Neural progenitor cell (in vitro differentiated cells): ENCODE results near the gene CNNM3. TPM values are rescaled to one million over a fixed set of nuclear protein-coding genes. Genes with fewer than 3 reads are reported as not detected.

Experiments used
- DNase-seq: peaks from one replicate; pipeline ENCODE4 v3.0.0-alpha.2; 2016; ENCODE audit warnings: low spot score
- H2AFZ ChIP-seq: fragments of 200-600 bp; sonication (generic); replicated peaks from 2 replicates; pipeline ENCODE4 v1.6.1; 2016; ENCODE audit warnings: antibody characterized with exemption
- H3F3A ChIP-seq: fragments of 200-600 bp; sonication (generic); 2 replicates; pipeline ENCODE4 v1.6.1; 2016; ENCODE audit warnings: antibody characterized with exemption, low read depth
- H3K27ac ChIP-seq: fragments of 200-600 bp; sonication (generic); 2 replicates; pipeline ENCODE4 v1.5.1; 2016; ENCODE audit warnings: mild to moderate bottlenecking
- H3K27me3 ChIP-seq: fragments of 200-600 bp; sonication (generic); 2 replicates; pipeline ENCODE4 v1.6.1; 2016; ENCODE audit warnings: mild to moderate bottlenecking, moderate library complexity
- H3K36me3 ChIP-seq: fragments of 200-600 bp; sonication (generic); 2 replicates; pipeline ENCODE4 v1.5.1; 2016
- H3K4me1 ChIP-seq: fragments of 200-600 bp; sonication (generic); 2 replicates; pipeline ENCODE4 v1.6.1; 2016; ENCODE audit warnings: mixed run types
- H3K4me2 ChIP-seq: fragments of 200-600 bp; sonication (generic); 2 replicates; pipeline ENCODE4 v1.6.1; 2016
- H3K4me3 ChIP-seq: fragments of 200-600 bp; sonication (generic); 2 replicates; pipeline ENCODE4 v1.5.1; 2016
- H3K79me2 ChIP-seq: fragments of 200-600 bp; sonication (generic); 2 replicates; pipeline ENCODE4 v1.6.1; 2016; ENCODE audit warnings: low read depth
- H3K9ac ChIP-seq: fragments of 200-600 bp; sonication (generic); 2 replicates; pipeline ENCODE4 v1.6.1; 2016
- H3K9me3 ChIP-seq: fragments of 200-600 bp; sonication (generic); 2 replicates; pipeline ENCODE4 v1.5.1; 2016; ENCODE audit warnings: low read depth
- H4K20me1 ChIP-seq: fragments of 200-600 bp; sonication (generic); 2 replicates; pipeline ENCODE4 v1.6.1; 2016; ENCODE audit warnings: low read depth
- H3K27ac Mint-ChIP-seq: 3 replicates; pipeline ENCODE4 v1.8.0; 2021; ENCODE audit warnings: mixed read lengths
- H3K27me3 Mint-ChIP-seq: 2 replicates; pipeline ENCODE4 v1.8.0; 2022; ENCODE audit warnings: low read depth, mild to moderate bottlenecking, inconsistent platforms, moderate library complexity, mixed read lengths; ENCODE audit not compliant: insufficient read depth
- H3K36me3 Mint-ChIP-seq: 3 replicates; pipeline ENCODE4 v1.8.0; 2021; ENCODE audit warnings: mixed read lengths
- H3K4me1 Mint-ChIP-seq: 3 replicates; pipeline ENCODE4 v1.8.0; 2021; ENCODE audit warnings: mixed read lengths
- H3K4me3 Mint-ChIP-seq: 3 replicates; pipeline ENCODE4 v1.8.0; 2021; ENCODE audit warnings: mild to moderate bottlenecking, moderate library complexity, mixed read lengths
- H3K9me3 Mint-ChIP-seq: 3 replicates; pipeline ENCODE4 v1.8.0; 2020; ENCODE audit warnings: mixed read lengths
- EZH2 ChIP-seq: fragments of 200-600 bp; sonication (generic); IDR thresholded peaks from 2 replicates; pipeline ENCODE4 v1.6.1; 2017; ENCODE audit warnings: antibody characterized with exemption, mild to moderate bottlenecking, moderate library complexity
- EZH2phosphoT487 ChIP-seq: fragments of 200-600 bp; sonication (generic); IDR thresholded peaks from 2 replicates; pipeline ENCODE4 v1.6.1; 2017; ENCODE audit warnings: antibody characterized with exemption
- total RNA-seq: library from RNA; depleted of rRNA; stranded (reverse); fragments of >200 nt; gene quantifications from 2 replicates; pipeline ENCODE4 v1.2.3, GENCODE V29; 2015; ENCODE audit warnings: low replicate concordance
- TF ChIP-seq, protein P1 (sequence below): fragments of 200-600 bp; sonication (generic); IDR thresholded peaks from 2 replicates; pipeline ENCODE4 v1.5.1; 2017; ENCODE audit warnings: antibody characterized with exemption, mild to moderate bottlenecking

CNNM3 gene
- total RNA-seq, 1 donor from 2014 or later, result 11.1 TPM

DNA sequence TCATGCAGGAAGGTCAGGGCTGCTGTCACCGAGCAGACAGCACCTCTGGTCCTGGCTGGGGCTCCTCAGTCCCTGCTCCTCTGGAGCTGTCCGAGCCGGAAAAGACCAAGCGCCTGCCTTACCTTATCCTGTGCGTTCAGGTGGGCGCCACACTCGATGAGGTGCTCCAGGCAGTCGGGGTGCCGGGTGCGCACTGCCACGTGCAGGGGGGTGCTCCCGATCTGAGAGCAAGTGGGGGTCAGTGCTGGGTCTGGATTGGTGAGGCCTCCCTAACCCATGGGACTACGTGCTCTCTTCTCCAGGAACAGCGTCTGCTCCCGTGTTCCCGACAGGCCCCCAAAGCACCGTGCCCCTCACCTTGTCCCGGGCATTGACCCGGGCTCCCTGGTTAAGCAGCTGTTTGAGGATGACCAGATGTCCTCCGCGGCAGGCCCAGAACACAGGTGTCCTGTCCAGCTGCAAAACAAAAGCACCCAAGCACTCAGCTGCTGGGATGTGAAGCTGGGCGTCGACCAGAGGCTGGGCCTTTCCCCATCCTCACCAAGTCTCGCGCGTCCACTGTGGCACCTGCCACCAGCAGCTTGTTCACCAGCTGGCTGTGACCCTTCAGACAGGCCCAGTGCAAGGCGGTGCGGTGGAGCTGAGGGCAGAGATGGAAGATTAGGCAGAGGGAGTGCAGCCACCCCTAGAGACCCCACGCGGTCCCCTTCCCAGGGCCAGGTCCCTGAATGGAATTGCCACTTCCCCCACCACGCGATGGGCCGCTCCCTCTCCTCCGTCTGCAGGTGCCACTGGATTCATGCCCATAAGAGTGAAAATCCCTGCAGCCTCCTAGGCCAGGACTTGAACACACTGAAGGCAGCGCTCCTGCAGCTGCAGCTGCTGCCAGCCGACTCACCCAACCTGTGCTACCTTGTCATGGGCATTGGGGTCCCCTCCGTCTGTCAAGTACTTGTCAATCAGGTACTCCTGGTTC lies 24.1 kb downstream of the CNNM3 start:
- H3K4me3 ChIP-seq, result no peak overlapping the region
- H3K9me3 ChIP-seq, result no peaks in the 10 kb centered on the region
- H2AFZ ChIP-seq, result no peak overlapping the region
- H3K4me1 ChIP-seq, result peaks cover 7% of the 10 kb centered on the region
- H3K4me2 ChIP-seq, result no peak overlapping the region
- no peaks in the 10 kb centered on the region for H3K27me3 ChIP-seq
- peak overlapping the region; percentile 41 for H3K4me3 Mint-ChIP-seq
- H3K9ac ChIP-seq, result no peak overlapping the region
- H3K36me3 ChIP-seq, result no peaks in the 10 kb centered on the region
- no peak for DNase-seq
- no peak overlapping the region for H3K27ac ChIP-seq
- peaks cover 17% of the 10 kb centered on the region for H3K36me3 Mint-ChIP-seq
- no peaks in the 10 kb centered on the region for H3K79me2 ChIP-seq
- no peaks in the 10 kb centered on the region for H4K20me1 ChIP-seq
- H3K27ac Mint-ChIP-seq, result peak overlapping the region; percentile 69
- H3K4me1 Mint-ChIP-seq, result peaks cover 14% of the 10 kb centered on the region
- peaks cover 10% of the 10 kb centered on the region for H3K27me3 Mint-ChIP-seq
- no peaks in the 10 kb centered on the region for H3K9me3 Mint-ChIP-seq
- TF ChIP-seq EZH2phosphoT487 (no peak), EZH2 (no peak)
- TF ChIP-seq, protein P1, sequence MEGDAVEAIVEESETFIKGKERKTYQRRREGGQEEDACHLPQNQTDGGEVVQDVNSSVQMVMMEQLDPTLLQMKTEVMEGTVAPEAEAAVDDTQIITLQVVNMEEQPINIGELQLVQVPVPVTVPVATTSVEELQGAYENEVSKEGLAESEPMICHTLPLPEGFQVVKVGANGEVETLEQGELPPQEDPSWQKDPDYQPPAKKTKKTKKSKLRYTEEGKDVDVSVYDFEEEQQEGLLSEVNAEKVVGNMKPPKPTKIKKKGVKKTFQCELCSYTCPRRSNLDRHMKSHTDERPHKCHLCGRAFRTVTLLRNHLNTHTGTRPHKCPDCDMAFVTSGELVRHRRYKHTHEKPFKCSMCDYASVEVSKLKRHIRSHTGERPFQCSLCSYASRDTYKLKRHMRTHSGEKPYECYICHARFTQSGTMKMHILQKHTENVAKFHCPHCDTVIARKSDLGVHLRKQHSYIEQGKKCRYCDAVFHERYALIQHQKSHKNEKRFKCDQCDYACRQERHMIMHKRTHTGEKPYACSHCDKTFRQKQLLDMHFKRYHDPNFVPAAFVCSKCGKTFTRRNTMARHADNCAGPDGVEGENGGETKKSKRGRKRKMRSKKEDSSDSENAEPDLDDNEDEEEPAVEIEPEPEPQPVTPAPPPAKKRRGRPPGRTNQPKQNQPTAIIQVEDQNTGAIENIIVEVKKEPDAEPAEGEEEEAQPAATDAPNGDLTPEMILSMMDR, result no peak
- H3F3A ChIP-seq, result peaks cover 7% of the 10 kb centered on the region

DNA sequence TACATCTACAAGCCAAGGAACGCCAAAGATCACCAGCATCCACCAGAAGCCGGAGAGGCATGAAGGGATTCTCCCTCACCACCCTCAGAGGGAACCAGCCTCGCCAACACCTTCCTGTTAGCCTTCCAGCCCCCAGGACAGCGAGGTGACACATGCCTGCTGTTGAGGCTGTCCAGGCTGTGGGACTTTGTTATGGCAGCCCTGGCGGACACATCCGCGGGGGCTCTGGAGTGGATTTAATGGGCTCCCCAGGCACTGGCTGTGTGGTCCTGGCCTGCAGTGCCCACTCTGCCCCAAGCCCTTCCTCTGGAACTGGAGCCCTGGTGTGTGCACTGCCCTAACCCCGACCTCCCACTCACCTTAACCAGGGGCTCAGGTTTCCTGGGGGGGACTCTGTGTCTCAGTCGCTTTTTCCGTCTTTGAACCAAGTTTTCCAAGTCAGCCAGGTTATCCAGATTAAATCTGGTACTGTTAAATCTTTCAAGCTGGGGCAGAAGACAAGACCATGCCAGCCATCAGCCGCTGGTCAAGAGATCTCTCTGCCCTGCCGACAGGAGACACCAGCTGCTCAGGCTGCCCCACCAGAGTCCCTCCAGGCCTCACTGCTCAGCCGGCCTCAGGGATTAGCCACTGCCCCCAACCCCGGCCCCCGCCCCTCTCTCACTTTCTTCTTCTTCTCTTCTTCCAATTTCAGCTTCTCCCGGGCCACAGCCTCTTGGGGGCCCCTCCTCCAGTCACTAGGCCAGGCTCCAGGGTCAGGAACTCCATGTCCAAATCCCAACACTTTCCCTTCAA lies 25.8 kb downstream of the CNNM3 start:
- Histone ChIP-seq H3K9me3 (no peaks in the 10 kb centered on the region), H3K27ac (peak overlapping the region; percentile 13), H3K4me3 (no peak overlapping the region), H3K9ac (no peak overlapping the region), H4K20me1 (no peaks in the 10 kb centered on the region), H3F3A (peaks cover 7% of the 10 kb centered on the region), H3K27me3 (no peaks in the 10 kb centered on the region), H2AFZ (no peak overlapping the region), H3K4me1 (peaks cover 7% of the 10 kb centered on the region), H3K79me2 (no peaks in the 10 kb centered on the region), H3K4me2 (no peak overlapping the region), H3K36me3 (no peaks in the 10 kb centered on the region)
- no peak overlapping the region for H3K4me3 Mint-ChIP-seq
- no peak for DNase-seq
- H3K27me3 Mint-ChIP-seq, result peaks cover 10% of the 10 kb centered on the region
- H3K36me3 Mint-ChIP-seq, result peaks cover 19% of the 10 kb centered on the region
- H3K4me1 Mint-ChIP-seq, result peaks cover 14% of the 10 kb centered on the region
- TF ChIP-seq, protein P1, result no peak
- TF ChIP-seq EZH2phosphoT487 (no peak), EZH2 (no peak)
- H3K27ac Mint-ChIP-seq, result no peak overlapping the region
- no peaks in the 10 kb centered on the region for H3K9me3 Mint-ChIP-seq

DNA sequence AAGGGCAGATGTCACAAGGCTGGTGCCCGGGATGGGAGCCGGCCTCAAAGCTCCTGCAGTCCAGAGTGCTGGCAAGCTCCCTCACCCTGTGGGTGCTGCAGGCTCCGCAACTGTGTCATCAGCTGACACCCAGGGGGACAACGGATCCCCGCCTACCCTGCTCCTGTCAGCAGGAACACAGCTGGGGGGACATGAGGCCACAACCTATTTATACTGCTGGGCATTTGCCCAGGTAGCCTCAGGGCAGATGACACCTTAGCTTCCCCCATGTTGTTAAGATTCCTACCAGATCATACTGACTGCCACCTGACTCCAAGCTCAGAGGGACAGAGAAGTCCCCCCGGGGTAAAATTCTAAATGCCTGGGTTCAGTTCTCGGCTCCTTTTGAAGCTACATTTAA lies 26.5 kb downstream of the CNNM3 start:
- no peak overlapping the region for H2AFZ ChIP-seq
- no peak overlapping the region for H3K4me3 ChIP-seq
- peaks cover 8% of the 10 kb centered on the region for H3K27me3 Mint-ChIP-seq
- no peak overlapping the region for H3K4me3 Mint-ChIP-seq
- no peaks in the 10 kb centered on the region for H3K27me3 ChIP-seq
- H3K9me3 Mint-ChIP-seq, result no peaks in the 10 kb centered on the region
- TF ChIP-seq EZH2phosphoT487, result no peak
- TF ChIP-seq, protein P1, result no peak
- TF ChIP-seq EZH2, result no peak
- peak overlapping the region; percentile 13 for H3K27ac ChIP-seq
- H3K9ac ChIP-seq, result no peak overlapping the region
- no peak overlapping the region for H3K4me2 ChIP-seq
- H3K4me1 Mint-ChIP-seq, result peaks cover 16% of the 10 kb centered on the region
- no peaks in the 10 kb centered on the region for H3K36me3 ChIP-seq
- no peaks in the 10 kb centered on the region for H3K79me2 ChIP-seq
- no peak for DNase-seq
- H3K27ac Mint-ChIP-seq, result no peak overlapping the region
- H3F3A ChIP-seq, result peaks cover 7% of the 10 kb centered on the region
- no peaks in the 10 kb centered on the region for H3K9me3 ChIP-seq
- peaks cover 17% of the 10 kb centered on the region for H3K36me3 Mint-ChIP-seq
- H3K4me1 ChIP-seq, result peaks cover 7% of the 10 kb centered on the region
- no peaks in the 10 kb centered on the region for H4K20me1 ChIP-seq
